Measurements from ENCODE around the gene CLEC6A.
"Not testable (repeated sequence)": the region's sequence is repeated elsewhere in the genome, so short reads cannot be mapped to it uniquely, and the experiment has no call there.

The CLEC6A gene

DNA sequence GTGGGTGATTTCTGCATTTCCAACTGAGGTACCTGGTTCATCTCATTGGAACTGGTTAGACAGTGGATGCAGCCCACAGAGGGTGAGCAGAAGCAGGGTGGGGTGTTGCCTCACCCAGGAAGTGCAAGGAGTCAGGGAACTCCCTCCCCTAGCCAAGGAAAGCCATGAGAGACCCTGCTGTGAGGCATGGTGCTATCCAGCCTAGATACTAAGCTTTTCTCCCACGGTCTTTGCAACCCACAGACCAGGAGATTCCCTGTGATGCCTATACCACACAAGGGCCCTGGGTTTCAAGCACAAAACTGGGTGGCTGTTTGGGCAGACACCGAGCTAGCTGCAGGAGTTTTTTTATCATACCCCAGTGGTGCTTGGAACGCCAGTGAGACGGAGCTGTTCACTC lies 39.9 kb downstream of the CLEC6A start:
- DNase-seq (ENCODE audit: low spot score): not testable (repeated sequence)

DNA sequence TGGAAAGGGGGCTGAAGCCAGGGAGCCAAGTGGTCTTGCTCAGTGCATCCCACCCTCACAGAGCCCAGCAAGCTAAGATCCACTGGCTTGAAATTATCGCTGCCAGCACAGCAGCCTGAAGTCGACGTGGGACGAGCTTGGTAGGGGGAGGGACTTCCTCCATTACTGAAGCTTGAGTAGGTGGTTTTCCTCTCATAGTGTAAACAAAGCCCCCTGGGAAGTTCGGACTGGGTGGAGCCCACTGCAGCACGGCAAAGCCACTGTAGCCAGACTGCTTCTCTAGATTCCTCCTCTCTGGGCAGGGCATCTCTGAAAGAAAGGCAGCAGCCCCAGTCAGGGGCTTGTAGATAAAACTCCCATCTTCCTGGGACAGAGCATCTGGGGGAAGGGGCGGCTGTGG lies 40.3 kb downstream of the CLEC6A start:
- not testable (repeated sequence) for DNase-seq (ENCODE audit: low spot score)

DNA sequence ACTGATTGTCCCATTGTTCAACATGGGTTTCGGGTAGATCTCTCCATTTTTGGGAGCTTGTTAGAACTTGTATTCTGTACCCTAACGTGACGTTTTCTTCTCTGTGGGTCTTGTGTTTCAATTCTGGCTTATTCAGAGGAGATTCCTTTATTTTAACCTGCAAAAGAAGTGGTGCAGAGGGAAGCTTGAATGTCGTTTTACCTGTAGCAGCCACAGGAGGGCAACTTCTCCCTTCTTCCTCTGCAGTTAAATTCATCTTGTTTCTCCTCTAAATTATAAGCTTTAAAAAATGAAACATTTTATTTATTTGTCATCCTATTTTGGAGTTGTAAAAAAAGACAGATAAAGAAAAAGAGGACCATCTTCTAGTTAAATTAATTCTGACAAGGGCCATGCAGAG lies 43.9 kb downstream of the CLEC6A start:
- DNase-seq (ENCODE audit: low spot score): no peak

DNA sequence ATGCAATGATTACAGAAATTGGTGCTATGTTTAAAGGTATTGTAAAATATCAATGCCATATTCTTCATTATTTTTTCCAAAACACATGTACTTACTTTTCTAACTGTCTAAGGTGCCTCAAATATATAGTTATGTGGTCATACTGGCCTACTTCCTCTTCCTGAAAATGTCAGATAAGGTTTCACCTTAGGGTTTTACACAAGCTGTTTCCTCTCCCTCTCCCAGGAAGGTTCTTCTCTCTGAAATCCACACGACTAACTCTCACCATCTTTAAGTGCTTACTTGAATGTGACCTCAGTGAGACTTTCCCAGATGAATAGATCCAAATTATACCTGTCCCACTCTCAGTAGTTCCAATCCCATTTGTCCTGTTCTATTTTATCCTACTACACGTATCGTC lies 46.0 kb downstream of the CLEC6A start:
- DNase-seq (ENCODE audit: low spot score): peak; percentile 4

DNA sequence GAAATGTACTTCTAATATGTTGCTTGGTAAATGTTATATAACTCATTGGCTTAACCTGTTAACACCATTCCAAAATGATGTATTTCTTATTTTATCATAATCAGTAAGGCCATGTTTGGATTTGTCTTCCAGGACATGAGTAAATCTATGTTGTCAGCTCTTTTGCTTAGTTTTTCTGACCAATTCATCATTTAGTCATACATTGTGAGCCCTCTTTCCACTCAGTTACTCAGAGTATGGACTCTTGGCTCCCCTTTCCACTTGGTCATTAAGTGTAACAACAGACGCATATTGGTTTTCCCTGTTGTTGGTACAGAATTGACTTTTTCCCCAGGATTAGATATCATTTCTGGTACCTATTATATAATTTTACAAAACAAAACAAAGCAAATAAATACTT lies 48.6 kb downstream of the CLEC6A start:
- DNase-seq (ENCODE audit: low spot score): no peak

DNA sequence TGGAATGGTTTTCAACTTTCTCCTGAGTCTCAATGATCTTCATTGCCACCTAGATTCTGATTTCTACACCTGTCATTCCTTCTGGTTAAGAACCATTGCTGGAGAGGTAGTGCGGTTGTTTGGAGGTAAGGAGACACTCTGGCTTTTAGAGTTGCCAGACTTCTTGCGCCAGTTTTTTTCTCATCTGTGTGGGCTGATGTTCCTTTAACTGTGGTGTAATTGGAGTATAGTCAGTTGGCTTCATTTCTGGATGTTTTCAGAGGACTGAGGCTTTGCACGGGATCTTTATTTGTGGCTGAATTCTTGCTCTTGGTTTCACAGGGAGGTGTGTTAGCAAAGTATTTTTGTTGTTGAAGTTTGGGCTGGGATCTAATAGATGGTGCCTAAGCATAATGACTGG lies 51.8 kb downstream of the CLEC6A start:
- DNase-seq (ENCODE audit: low spot score): no peak

DNA sequence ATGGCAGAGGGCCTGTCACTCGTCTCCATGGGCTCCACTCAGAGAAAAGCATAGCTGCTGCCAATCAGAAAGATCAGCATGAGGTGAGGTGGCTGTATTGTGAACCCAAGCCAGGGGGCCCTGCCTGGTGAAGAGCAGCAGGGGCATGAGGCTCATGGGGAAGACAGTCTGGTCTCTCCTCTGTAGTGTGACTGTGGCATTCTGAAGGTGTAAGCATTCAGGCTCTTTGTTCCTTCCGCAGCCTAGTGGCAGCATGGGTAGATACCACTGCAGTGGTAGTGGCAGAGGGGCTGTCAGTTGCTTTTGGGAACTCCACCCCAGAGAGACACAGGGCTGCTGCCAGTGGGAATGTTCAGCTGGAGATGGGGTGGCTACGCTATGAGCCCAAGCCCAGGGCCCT lies 52.5 kb downstream of the CLEC6A start:
- no peak for DNase-seq (ENCODE audit: low spot score)

DNA sequence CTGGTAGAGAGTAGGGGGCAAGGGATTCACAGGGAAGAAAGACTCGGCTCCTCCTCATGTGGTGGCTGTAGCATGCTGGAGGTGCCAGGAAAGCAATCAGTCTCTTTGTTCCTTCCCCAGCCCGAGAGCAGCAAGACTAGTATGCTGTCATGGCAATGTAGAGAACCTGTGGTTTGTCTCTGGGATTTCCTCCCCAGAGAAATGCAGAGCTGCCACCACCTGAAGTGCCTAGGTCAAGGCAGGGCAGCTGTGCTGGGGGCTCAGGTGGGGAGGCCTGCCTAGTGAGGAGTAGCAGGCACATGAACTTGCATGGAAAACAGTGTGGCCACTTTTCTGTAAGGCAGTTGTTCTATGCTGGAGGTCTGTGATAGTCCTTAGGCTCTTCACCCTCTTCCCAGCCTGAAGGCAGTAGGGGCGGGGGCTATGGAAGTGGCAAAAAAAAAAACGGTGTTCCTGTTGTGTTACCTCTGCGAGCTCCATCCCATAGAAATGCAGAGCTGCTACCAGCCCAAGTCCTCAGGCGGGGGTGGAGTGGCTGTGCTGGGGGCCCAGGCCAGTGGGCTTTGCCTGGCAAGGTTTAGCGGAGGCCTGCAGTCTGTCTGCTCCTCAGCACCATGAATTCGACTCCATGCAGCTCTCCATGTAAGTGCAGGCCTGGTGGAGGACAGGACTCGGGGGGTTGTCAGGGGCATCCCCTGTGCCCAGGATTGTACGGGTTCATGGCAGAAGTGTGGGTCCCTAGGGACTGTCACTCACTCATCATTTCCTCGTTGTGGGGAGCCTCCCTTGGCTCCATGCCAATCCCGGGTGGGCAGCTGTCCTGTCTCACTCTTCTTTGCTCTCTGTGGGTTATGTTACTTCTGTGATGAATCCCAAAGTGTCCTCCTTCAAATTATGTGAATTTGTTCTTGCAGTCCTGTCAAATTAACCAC lies 53.4 kb downstream of the CLEC6A start:
- no peak for DNase-seq (ENCODE audit: low spot score)

DNA sequence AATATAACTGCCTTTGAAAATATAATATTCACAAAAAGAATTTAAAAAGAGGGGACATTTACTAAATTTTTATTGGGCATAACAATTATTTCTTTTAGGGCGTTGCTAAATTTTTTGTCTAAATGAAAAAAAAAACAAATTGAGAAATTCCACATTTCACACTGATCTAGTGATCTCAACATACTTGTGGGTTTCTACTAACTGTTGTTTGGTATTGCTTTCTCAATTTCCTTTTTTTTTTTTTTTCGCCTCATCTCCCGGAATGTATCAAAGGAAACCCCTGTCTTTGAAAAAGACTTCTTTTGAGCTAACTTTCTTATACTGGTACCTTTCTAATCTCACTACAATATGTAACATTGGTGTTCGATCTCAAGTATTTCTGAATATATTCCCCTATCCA lies 57.5 kb downstream of the CLEC6A start, which contains the start of gene CLEC4D:
TSS of gene CLEC4D (plus strand) at position 248 of the 400 bp plus-strand sequence. CDS start 230 bp downstream, outside the sequence.
- no peak for DNase-seq (ENCODE audit: low spot score)

DNA sequence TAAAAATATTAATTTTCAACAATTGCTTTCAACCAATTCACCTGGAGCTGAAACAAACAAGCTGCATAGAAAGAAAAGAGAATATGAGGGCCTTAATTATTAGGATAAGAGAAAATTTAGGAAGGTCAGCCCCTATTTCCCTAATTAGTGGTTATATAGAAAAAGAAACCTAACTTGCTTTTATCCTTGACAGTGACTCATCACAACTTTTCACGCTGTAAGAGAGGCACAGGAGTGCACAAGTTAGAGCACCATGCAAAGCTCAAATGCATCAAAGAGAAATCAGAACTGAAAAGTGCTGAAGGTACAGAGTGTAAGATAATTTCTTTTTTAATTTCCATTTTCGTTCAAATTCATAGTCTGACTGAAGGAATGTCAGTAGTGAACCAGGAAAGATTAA lies 62.2 kb downstream of the CLEC6A start:
- no peak for DNase-seq (ENCODE audit: low spot score)

DNA sequence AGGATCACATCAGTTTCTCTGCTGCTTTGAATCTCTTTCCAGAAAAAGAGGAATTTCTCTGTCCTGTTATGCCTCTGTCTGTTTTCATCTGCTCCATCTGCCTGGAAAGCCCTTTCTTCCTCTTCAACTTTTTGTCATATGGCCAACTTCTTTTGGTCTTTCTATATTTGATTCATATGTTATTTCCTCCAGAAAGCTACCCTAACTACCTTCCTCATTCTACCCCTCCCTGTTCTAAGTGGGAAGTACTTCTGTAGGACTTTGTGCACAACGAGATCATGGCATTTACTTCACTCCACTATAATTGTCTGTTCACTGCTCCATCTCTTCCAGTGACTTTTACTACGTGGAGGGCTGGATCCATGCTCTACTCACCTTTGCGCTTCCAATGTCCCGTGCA lies 63.4 kb downstream of the CLEC6A start:
- no peak for DNase-seq (ENCODE audit: low spot score)

DNA sequence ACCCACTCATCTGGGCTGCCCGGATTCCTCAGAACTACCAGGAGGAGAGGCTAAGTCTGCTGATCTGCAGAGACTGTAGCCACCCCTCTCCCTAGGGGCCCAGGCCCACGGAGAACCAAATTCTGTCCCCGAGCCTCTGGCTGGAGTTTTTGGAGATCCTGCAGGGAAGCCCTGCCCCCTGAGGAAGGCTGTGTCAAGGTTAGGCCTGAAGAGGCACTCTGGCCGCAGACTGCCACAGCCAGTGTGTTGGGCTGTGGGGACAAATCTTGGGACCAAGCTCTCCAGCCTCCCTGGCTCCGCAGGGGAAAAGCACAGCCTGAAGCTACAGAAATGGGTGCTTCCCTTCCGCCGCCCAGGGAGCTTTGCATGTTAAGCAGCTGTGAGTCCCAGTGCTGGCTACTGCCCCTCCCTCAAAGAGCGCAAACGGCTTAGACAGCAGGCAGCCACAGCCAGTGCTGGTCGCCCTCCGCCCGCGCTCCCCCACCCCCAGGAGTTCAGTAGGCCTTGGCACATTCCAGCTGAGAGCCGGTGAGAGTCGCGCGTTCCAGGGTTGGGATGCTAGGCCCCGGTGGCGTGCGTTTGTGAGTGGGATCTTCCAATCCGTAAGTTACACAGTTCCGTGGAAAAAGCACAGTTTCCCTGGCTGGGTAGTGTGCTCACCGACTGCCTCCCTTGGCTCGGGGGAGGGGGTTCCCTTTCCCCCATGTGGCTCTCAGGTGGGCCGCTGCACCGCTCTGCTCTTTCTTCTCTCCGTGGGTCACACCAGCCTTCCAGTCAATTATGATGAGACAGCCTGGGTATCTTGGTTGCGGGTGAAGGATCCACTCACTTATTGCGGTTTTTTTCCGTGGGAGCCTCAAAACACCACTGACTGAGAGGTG lies 71.7 kb downstream of the CLEC6A start:
- no peak for DNase-seq (ENCODE audit: low spot score)

All from CD4-positive, alpha-beta T cell treated with Interleukin-2 at 100 ng/mL for 4 hours (primary cell).